Loucy (cell line): ENCODE data around the gene OR52W1.

Source experiments
- EZH2phosphoT487 ChIP-seq: fragments of 200-600 bp; IDR thresholded peaks from 2 replicates; pipeline ENCODE4 v1.6.1; 2018; ENCODE audit warnings: antibody characterized with exemption, mild to moderate bottlenecking, moderate library complexity, borderline replicate concordance
- TF ChIP-seq, protein P1 (sequence below): fragments of 200-600 bp; sonication (generic); conservative IDR thresholded peaks from 2 replicates; pipeline ENCODE4 v1.5.1; 2014; ENCODE audit warnings: mild to moderate bottlenecking, antibody characterized with exemption, low read length

DNA sequence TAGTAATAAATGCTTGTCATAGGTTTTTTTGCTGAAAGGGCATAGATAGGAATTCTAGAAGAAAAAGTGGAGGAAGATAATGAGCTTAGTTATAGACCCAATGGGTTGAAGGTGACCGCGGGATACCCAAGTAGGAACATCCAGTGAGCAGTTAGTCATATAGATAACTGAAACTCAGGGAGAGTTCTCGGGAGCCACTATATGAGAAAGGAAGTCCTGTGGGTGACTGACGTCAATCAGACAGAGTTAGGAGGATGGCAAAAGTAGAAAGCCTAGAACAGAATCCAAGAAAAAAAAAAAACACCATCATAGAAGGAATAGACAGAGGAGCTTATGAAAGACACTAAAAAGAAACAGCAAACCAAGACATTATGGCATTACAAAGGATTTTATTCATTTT is 38.2 kb downstream of the OR52W1 start:
- TF ChIP-seq, protein P1, sequence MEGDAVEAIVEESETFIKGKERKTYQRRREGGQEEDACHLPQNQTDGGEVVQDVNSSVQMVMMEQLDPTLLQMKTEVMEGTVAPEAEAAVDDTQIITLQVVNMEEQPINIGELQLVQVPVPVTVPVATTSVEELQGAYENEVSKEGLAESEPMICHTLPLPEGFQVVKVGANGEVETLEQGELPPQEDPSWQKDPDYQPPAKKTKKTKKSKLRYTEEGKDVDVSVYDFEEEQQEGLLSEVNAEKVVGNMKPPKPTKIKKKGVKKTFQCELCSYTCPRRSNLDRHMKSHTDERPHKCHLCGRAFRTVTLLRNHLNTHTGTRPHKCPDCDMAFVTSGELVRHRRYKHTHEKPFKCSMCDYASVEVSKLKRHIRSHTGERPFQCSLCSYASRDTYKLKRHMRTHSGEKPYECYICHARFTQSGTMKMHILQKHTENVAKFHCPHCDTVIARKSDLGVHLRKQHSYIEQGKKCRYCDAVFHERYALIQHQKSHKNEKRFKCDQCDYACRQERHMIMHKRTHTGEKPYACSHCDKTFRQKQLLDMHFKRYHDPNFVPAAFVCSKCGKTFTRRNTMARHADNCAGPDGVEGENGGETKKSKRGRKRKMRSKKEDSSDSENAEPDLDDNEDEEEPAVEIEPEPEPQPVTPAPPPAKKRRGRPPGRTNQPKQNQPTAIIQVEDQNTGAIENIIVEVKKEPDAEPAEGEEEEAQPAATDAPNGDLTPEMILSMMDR, result no peak
- TF ChIP-seq EZH2phosphoT487, result no peak
